Lower leg skin (tissue), 3 donors: ENCODE measurements around the gene FBXL13.

Source experiments
- POLR2A ChIP-seq, 2 donors: fragments of 450-650 bp; IDR thresholded peaks; one replicate each; pipeline ENCODE4 v1.6.1; 2016 to 2017; ENCODE audit warnings: antibody characterized with exemption in 2 of 2, mild to moderate bottlenecking in 1 of 2, moderate library complexity in 1 of 2
- TF ChIP-seq, protein P1 (sequence below), 3 donors: fragments of 450-650 bp; IDR thresholded peaks; one replicate each; pipeline ENCODE4 v1.5.1; 2016; ENCODE audit warnings: antibody characterized with exemption in 3 of 3, mild to moderate bottlenecking in 3 of 3, moderate library complexity in 2 of 3

DNA sequence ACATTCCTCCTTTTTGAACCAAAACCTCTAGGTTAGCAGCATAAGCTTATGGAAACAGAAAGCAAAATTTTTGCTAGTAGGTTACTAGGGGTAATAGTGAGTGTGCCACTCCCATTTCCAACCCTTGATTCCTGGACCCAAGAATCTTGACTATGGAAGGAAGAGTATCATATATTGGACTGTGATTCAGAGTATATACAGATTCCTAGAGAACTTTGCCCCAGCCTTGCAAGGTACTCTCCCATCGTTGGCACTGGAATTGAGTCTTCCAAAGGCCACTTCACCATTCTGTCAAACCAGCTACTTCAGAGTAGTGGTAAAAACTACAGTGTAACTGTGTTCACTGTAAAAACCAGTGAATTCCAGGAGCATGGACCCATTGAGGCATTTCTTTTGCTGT, 92.4 kb downstream of the FBXL13 start:
- TF ChIP-seq, protein P1, sequence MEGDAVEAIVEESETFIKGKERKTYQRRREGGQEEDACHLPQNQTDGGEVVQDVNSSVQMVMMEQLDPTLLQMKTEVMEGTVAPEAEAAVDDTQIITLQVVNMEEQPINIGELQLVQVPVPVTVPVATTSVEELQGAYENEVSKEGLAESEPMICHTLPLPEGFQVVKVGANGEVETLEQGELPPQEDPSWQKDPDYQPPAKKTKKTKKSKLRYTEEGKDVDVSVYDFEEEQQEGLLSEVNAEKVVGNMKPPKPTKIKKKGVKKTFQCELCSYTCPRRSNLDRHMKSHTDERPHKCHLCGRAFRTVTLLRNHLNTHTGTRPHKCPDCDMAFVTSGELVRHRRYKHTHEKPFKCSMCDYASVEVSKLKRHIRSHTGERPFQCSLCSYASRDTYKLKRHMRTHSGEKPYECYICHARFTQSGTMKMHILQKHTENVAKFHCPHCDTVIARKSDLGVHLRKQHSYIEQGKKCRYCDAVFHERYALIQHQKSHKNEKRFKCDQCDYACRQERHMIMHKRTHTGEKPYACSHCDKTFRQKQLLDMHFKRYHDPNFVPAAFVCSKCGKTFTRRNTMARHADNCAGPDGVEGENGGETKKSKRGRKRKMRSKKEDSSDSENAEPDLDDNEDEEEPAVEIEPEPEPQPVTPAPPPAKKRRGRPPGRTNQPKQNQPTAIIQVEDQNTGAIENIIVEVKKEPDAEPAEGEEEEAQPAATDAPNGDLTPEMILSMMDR (IDR thresholded peaks at IDR 0.05) = no peak
- TF ChIP-seq POLR2A (IDR thresholded peaks at IDR 0.05) = no peak
